HepG2 (cell line): Measurements from ENCODE around the gene LRRC10B. TPM values are rescaled to one million over a fixed set of nuclear protein-coding genes. Genes with fewer than 3 reads are reported as not detected.

Experiments used
- ATAC-seq: fragments of 200-7000 bp; cut with Tn5 transposase; 3 replicates; pipeline ENCODE4 v1.9.1; 2020; ENCODE audit warnings: mild to moderate bottlenecking, moderate library complexity
- BruUV-seq: library from RNA; stranded (reverse); fragments of 400-500 nt; replicated peaks from 2 replicates; lab custom pipeline; 2021; lab: Mats Ljungman, UMichigan
- CTCF ChIA-PET: fragments of 300-600 bp; formaldehyde crosslinking; extraction: SDS; loops from one replicate; lab custom pipeline; 2021; ENCODE audit warnings: low total read pairs, inconsistent platforms, low intra/inter-chr PET ratio; lab: Yijun Ruan, JAX
- POLR2A ChIA-PET: fragments of 350-600 bp; sonication (Branson Sonifier 250); formaldehyde crosslinking; loops from one replicate; lab custom pipeline; 2020; ENCODE audit warnings: antibody characterized with exemption, inconsistent platforms; lab: Yijun Ruan, JAX
- DNase-seq: peaks from one replicate; pipeline ENCODE4 v3.0.0-alpha.2; 2015; ENCODE audit warnings: low spot score
- FAIRE-seq: peaks from 3 replicates; lab custom pipeline; 2011; peaks lifted over from hg19 to GRCh38; lab: Jason Lieb, UNC
- H2AFZ ChIP-seq: one replicate; pipeline ENCODE4 v1.6.1; 2011; ENCODE audit warnings: low read length, inconsistent platforms
- H3K27ac ChIP-seq: fragments of 300-600 bp; 3 replicates; pipeline ENCODE4 v1.8.0; 2011; ENCODE audit warnings: mixed run types, mild to moderate bottlenecking, mixed read lengths, low read length, inconsistent platforms; ENCODE audit not compliant: insufficient read depth; ENCODE audit errors: extremely low read length
- H3K27me3 ChIP-seq, 2 experiments: fragments of 200-600 bp in 1 of 2; 2 replicates in 1 of 2; 3 replicates in 1 of 2; pipeline versions ENCODE4 v1.6.0 to v1.8.0; 2011; ENCODE audit warnings: low read length in 2 of 2, mild to moderate bottlenecking in 2 of 2, moderate library complexity in 2 of 2, inconsistent platforms in 1 of 2; ENCODE audit not compliant: insufficient read depth in 2 of 2, control insufficient read depth in 1 of 2
- H3K36me3 ChIP-seq, 2 experiments: fragments of 200-600 bp in 1 of 2; replicated peaks in 1 of 2; 2 replicates in 1 of 2; 3 replicates in 1 of 2; pipeline versions ENCODE4 v1.5.1 to v1.8.0; 2011; ENCODE audit warnings: low read length in 2 of 2, inconsistent platforms in 1 of 2; ENCODE audit not compliant: insufficient read depth in 2 of 2, control insufficient read depth in 1 of 2
- H3K4me1 ChIP-seq: 2 replicates; pipeline ENCODE4 v1.5.1; 2012; ENCODE audit warnings: low read length, inconsistent platforms; ENCODE audit not compliant: insufficient read depth
- H3K4me2 ChIP-seq: 2 replicates; pipeline ENCODE4 v1.6.0; 2011; ENCODE audit warnings: low read depth, low read length, inconsistent platforms
- H3K4me3 ChIP-seq, 3 experiments: fragments of 200-600 bp in 1 of 3; sonication (generic), shearing (Covaris generic) in 1 of 3; replicated peaks in 1 of 3; 2 replicates each; pipeline ENCODE4 v1.5.1; 2011 to 2016; ENCODE audit warnings: low read length in 3 of 3, inconsistent platforms in 2 of 3, low read depth in 2 of 3, mild to moderate bottlenecking in 2 of 3, control low read depth in 1 of 3, mixed read lengths in 1 of 3; ENCODE audit not compliant: insufficient read depth in 1 of 3
- H3K79me2 ChIP-seq: one replicate; pipeline ENCODE4 v1.6.1; 2011; ENCODE audit warnings: low read length, inconsistent platforms; ENCODE audit not compliant: insufficient read depth
- H3K9ac ChIP-seq: 2 replicates; pipeline ENCODE4 v1.6.0; 2011; ENCODE audit warnings: mild to moderate bottlenecking, low read depth, low read length, inconsistent platforms; ENCODE audit not compliant: insufficient read depth
- H3K9me3 ChIP-seq: 2 replicates; pipeline ENCODE4 v1.5.1; 2012; ENCODE audit warnings: mild to moderate bottlenecking, low read length
- H4K20me1 ChIP-seq: 2 replicates; pipeline ENCODE4 v1.6.0; 2011; ENCODE audit warnings: inconsistent platforms, mild to moderate bottlenecking, low read length, moderate library complexity; ENCODE audit not compliant: insufficient read depth
- FOSL2 ChIP-seq: sonication (generic); formaldehyde crosslinking; IDR thresholded peaks from 2 replicates; pipeline ENCODE4 v1.4.0; 2020; ENCODE audit warnings: missing genetic modification reagents
- GPN1 ChIP-seq: sonication (generic); formaldehyde crosslinking; IDR thresholded peaks from 2 replicates; pipeline ENCODE4 v1.5.1; 2020; ENCODE audit warnings: missing genetic modification reagents, borderline replicate concordance
- KDM4B ChIP-seq: sonication (generic); formaldehyde crosslinking; IDR thresholded peaks from 2 replicates; pipeline ENCODE4 v1.4.0; 2020; ENCODE audit warnings: missing genetic modification reagents
- MXI1 ChIP-seq: IDR thresholded peaks from 3 replicates; pipeline ENCODE4 v1.6.1; 2012; ENCODE audit warnings: low read depth, low read length, inconsistent platforms, borderline replicate concordance
- NONO ChIP-seq, 2 experiments: fragments of 450-650 bp in 1 of 2; sonication (generic) in 1 of 2; formaldehyde crosslinking in 1 of 2; IDR thresholded peaks in 1 of 2; conservative IDR thresholded peaks in 1 of 2; 2 replicates each; pipeline versions ENCODE4 v1.6.1 to v1.8.0; 2017 to 2022; ENCODE audit warnings: mild to moderate bottlenecking in 1 of 2, missing genetic modification reagents in 1 of 2, moderate library complexity in 1 of 2
- PHB2 ChIP-seq: fragments of 450-650 bp; IDR thresholded peaks from 2 replicates; pipeline ENCODE4 v1.6.1; 2018; ENCODE audit not compliant: partially characterized antibody
- ZNF121 ChIP-seq: sonication (generic); formaldehyde crosslinking; IDR thresholded peaks from 2 replicates; pipeline ENCODE4 v1.5.0; 2020; ENCODE audit warnings: mild to moderate bottlenecking, missing genetic modification reagents
- ZNF253 ChIP-seq: sonication (generic); formaldehyde crosslinking; IDR thresholded peaks from 2 replicates; pipeline ENCODE4 v1.8.0; 2022; ENCODE audit warnings: mild to moderate bottlenecking, missing genetic modification reagents, borderline replicate concordance
- ZNF563 ChIP-seq: sonication (generic); formaldehyde crosslinking; IDR thresholded peaks from 2 replicates; pipeline ENCODE4 v1.8.0; 2022; ENCODE audit warnings: mild to moderate bottlenecking, moderate library complexity, missing genetic modification reagents
- ZSCAN22 ChIP-seq: sonication (generic); formaldehyde crosslinking; IDR thresholded peaks from 2 replicates; pipeline ENCODE4 v1.4.0; 2020; ENCODE audit warnings: mild to moderate bottlenecking, missing genetic modification reagents
- WGBS: methylation state at CpG from one replicate; pipeline ENCODE4 v1.1.6; 2017; ENCODE audit warnings: low lambda C conversion rate; 5-methylcytosine and 5-hydroxymethylcytosine counted together
- in situ Hi-C: cut with HindIII; loops from 2 replicates; pipeline ENCODE4 v1.10.0; 2017; ENCODE audit warnings: low pct_unique_long_range_greater_than_20kb; ENCODE audit not compliant: extremely low pct_ligation_motif_present
- intact Hi-C: fragments of 100-400 bp; cut with micrococcal nuclease; formaldehyde crosslinking; loops from one replicate; pipeline ENCODE4 v1.10.0; 2022; ENCODE audit not compliant: unreplicated experiment
- polyA plus RNA-seq, 8 experiments: library from polyadenylated mRNA; depleted of rRNA in 3 of 8; stranded (reverse) in 7 of 8; unstranded in 1 of 8; fragments of >200 nt; fragmentation: Illumina TruSeq in 4 of 8; extraction: Trizol in 4 of 8; gene quantifications; 2 replicates each; pipeline versions ENCODE4 v1.2.1 to v1.2.3, GENCODE V29; 2011 to 2016; ENCODE audit warnings: low read depth in 4 of 8, missing spikeins in 1 of 8, mixed read lengths in 1 of 8; ENCODE audit not compliant: insufficient read depth in 1 of 8
- total RNA-seq, 5 experiments: library from RNA; depleted of rRNA; stranded (reverse); fragments of >200 nt; fragmentation: Illumina TruSeq; extraction: Trizol; gene quantifications; 2 replicates each; pipeline ENCODE4 v1.2.3, GENCODE V29; 2016; ENCODE audit warnings: low read depth in 1 of 5
- TF ChIP-seq, protein P1 (sequence below): sonication (generic); formaldehyde crosslinking; IDR thresholded peaks from 2 replicates; pipeline ENCODE4 v1.8.1; 2023; ENCODE audit warnings: mild to moderate bottlenecking, moderate library complexity, missing genetic modification reagents
- TF ChIP-seq, protein P2 (sequence below): sonication (generic); formaldehyde crosslinking; IDR thresholded peaks from 2 replicates; pipeline ENCODE4 v1.5.0; 2020; ENCODE audit warnings: mild to moderate bottlenecking, missing genetic modification reagents, moderate library complexity
- TF ChIP-seq, protein P3 (sequence below): sonication (generic); formaldehyde crosslinking; IDR thresholded peaks from 2 replicates; pipeline ENCODE4 v1.5.0; 2020; ENCODE audit warnings: missing genetic modification reagents
- TF ChIP-seq, protein P4 (sequence below): sonication (generic); formaldehyde crosslinking; IDR thresholded peaks from 2 replicates; pipeline ENCODE4 v1.5.1; 2020; ENCODE audit warnings: mild to moderate bottlenecking, missing genetic modification reagents, moderate library complexity

Gene LRRC10B
- total and polyA plus RNA-seq, 2 of the 13 experiments (the other 11 are each of a cell fraction or from before 2014, with no cell fraction given), result not detected

DNA sequence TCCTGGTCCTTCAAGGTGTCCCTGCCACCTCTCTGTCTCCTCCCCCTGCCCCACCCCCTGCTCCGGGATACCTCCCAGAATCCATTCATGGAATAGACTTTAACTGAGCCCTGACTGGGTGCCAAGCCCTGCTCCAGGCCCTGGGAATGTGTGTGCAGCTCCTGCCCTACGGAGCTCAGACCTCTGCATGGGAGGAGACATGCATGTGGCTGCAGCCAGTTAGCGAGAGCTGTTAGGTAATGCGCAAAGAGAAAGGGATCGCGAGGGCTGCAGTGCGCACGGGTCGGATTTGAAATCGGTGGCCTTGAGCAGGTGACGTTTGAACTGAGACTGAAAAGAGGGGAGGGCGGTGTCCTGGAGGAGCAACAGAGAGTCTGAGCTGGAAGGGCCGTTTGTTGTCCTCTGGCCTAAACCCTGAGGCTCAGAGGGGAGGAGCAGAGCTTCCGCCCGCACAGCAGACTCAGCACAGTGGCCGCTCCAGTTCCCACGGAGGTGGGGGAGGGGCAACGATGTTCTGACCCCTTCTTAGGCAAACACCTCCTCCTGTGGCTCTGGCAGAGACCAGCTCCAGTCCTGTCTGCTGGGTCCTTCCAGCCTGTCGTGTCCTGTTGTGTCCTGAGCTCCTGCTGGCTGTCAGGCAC is 19.8 kb upstream of the LRRC10B start:
- Histone ChIP-seq H3K27ac (peak overlapping the region; percentile 81), H3K27me3 (peaks cover 0 to 26% of the 10 kb centered on the region in 2 experiments), H3K9me3 (no peaks in the 10 kb centered on the region), H3K4me2 (peak overlapping the region; percentile 88), H3K9ac (peak overlapping the region; percentile 36), H2AFZ (peak overlapping the region; percentile 35), H3K36me3 (no peaks in the 10 kb centered on the region), H3K4me1 (peaks cover 56% of the 10 kb centered on the region), H3K4me3 (peak overlapping the region; percentile 39 to 63 (median 46)), H3K79me2 (no peaks in the 10 kb centered on the region), H4K20me1 (no peaks in the 10 kb centered on the region)
- peak; percentile 89 for DNase-seq
- peak; percentile 93 for FAIRE-seq
- ATAC-seq, result peak; percentile 85
- BruUV-seq, result no TSS peak
- intact Hi-C loops (no loop called here), in situ Hi-C loops (no loop called here)
- CTCF ChIA-PET, result no interaction called here
- 1% methylated on average over 12 of the region's 19 CpGs for WGBS
- POLR2A ChIA-PET, result interaction anchor here (0.7 to 1.4 kb wide), 10 partner anchors 10 to 178 kb away, joined by 3 to 7 read pairs (median 3); partner anchors contain the start of genes CPSF7, SDHAF2 and TMEM216
- TF ChIP-seq ZSCAN22 (CRISPR knock-in tag) (no peak), MXI1 (no peak), PHB2 (no peak), ZNF563 (CRISPR knock-in tag) (peak; percentile 37; the same call in 1 of the 2 replicates), GPN1 (no peak), ZNF121 (CRISPR knock-in tag) (no peak), KDM4B (CRISPR knock-in tag) (no peak), FOSL2 (peak; percentile 19; the same call in 1 of the 2 replicates), NONO (IDR thresholded peaks at IDR 0.05) (no peak), NONO (CRISPR knock-in tag; conservative IDR thresholded peaks at IDR 0.05) (no peak), ZNF253 (CRISPR knock-in tag) (no peak)
- TF ChIP-seq, protein P1, sequence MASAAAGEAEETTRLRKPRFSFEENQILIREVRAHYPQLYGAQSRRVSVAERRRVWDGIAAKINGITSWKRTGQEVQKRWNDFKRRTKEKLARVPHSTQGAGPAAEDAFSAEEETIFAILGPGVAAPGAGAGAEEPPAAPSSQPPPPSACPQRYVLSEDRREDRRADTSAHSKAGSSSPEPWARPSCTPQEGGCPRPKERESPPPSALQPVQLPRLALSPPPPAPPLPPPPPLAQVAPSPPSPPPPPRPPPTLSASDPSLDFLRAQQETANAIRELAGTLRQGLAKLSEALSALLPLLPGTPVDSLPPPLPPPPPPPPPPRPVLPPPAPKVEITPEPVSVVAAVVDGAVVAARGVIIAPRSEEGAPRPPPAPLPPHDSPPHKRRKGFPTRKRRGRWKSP (CRISPR knock-in tag), result peak; percentile 78; the same call in 1 of the 2 replicates
- TF ChIP-seq, protein P2, sequence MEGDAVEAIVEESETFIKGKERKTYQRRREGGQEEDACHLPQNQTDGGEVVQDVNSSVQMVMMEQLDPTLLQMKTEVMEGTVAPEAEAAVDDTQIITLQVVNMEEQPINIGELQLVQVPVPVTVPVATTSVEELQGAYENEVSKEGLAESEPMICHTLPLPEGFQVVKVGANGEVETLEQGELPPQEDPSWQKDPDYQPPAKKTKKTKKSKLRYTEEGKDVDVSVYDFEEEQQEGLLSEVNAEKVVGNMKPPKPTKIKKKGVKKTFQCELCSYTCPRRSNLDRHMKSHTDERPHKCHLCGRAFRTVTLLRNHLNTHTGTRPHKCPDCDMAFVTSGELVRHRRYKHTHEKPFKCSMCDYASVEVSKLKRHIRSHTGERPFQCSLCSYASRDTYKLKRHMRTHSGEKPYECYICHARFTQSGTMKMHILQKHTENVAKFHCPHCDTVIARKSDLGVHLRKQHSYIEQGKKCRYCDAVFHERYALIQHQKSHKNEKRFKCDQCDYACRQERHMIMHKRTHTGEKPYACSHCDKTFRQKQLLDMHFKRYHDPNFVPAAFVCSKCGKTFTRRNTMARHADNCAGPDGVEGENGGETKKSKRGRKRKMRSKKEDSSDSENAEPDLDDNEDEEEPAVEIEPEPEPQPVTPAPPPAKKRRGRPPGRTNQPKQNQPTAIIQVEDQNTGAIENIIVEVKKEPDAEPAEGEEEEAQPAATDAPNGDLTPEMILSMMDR, result no peak
- TF ChIP-seq, protein P3, sequence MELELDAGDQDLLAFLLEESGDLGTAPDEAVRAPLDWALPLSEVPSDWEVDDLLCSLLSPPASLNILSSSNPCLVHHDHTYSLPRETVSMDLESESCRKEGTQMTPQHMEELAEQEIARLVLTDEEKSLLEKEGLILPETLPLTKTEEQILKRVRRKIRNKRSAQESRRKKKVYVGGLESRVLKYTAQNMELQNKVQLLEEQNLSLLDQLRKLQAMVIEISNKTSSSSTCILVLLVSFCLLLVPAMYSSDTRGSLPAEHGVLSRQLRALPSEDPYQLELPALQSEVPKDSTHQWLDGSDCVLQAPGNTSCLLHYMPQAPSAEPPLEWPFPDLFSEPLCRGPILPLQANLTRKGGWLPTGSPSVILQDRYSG (CRISPR knock-in tag), result no peak
- TF ChIP-seq, protein P4, sequence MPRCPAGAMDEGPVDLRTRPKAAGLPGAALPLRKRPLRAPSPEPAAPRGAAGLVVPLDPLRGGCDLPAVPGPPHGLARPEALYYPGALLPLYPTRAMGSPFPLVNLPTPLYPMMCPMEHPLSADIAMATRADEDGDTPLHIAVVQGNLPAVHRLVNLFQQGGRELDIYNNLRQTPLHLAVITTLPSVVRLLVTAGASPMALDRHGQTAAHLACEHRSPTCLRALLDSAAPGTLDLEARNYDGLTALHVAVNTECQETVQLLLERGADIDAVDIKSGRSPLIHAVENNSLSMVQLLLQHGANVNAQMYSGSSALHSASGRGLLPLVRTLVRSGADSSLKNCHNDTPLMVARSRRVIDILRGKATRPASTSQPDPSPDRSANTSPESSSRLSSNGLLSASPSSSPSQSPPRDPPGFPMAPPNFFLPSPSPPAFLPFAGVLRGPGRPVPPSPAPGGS, result no peak; the same call in 1 of the 2 replicates
